K562 (cell line): Measurements from ENCODE around the gene OR6S1. TPM values are rescaled to one million over a fixed set of nuclear protein-coding genes. Genes with fewer than 3 reads are reported as not detected.

ENCODE experiments used
- ATAC-seq: fragments of 200-7000 bp; cut with Tn5 transposase; 3 replicates; pipeline ENCODE4 v1.9.1; 2020; ENCODE audit warnings: moderate library complexity
- BruUV-seq: library from RNA; stranded (reverse); fragments of 400-500 nt; replicated peaks from 2 replicates; lab custom pipeline; 2021; lab: Mats Ljungman, UMichigan
- CTCF ChIA-PET: fragments of 300-600 bp; formaldehyde crosslinking; extraction: SDS; loops from one replicate; lab custom pipeline; 2021; ENCODE audit warnings: low intra/inter-chr PET ratio; lab: Yijun Ruan, JAX
- POLR2A ChIA-PET: fragments of 300-600, 350-650 bp; sonication (Branson Sonifier 250); formaldehyde crosslinking; extraction: SDS; loops from one replicate; lab custom pipeline; 2021; ENCODE audit warnings: antibody characterized with exemption, inconsistent platforms; lab: Yijun Ruan, JAX
- DNase-seq, 4 experiments: peaks; one replicate each; pipeline versions ENCODE4 v3.0.0 to v3.0.0-alpha.2; 2011 to 2018; ENCODE audit warnings: low spot score in 3 of 4, mixed read lengths in 3 of 4; ENCODE audit errors: extremely low read depth in 1 of 4
- FAIRE-seq: peaks from 2 replicates; lab custom pipeline; 2011; peaks lifted over from hg19 to GRCh38; lab: Jason Lieb, UNC
- H2AFZ ChIP-seq: 2 replicates; pipeline ENCODE4 v1.6.0; 2011; ENCODE audit warnings: low read depth, low read length, control low read depth, inconsistent platforms
- H3K27ac ChIP-seq: fragments of 200-600 bp; 3 replicates; pipeline ENCODE4 v1.8.0; 2011; ENCODE audit warnings: low read depth, mild to moderate bottlenecking, control low read depth, inconsistent platforms, low read length, moderate library complexity, mixed read lengths; ENCODE audit errors: extremely low read depth
- H3K27me3 ChIP-seq, 2 experiments: fragments of 300-600 bp in 1 of 2; 2 replicates in 1 of 2; 3 replicates in 1 of 2; pipeline versions ENCODE4 v1.6.0 to v1.8.0; 2011; ENCODE audit warnings: inconsistent platforms in 2 of 2, low read length in 2 of 2, mild to moderate bottlenecking in 1 of 2, mixed read lengths in 1 of 2, moderate library complexity in 1 of 2; ENCODE audit not compliant: control insufficient read depth in 2 of 2, insufficient read depth in 2 of 2
- H3K36me3 ChIP-seq: fragments of 300-600 bp; 3 replicates; pipeline ENCODE4 v1.8.0; 2011; ENCODE audit warnings: mild to moderate bottlenecking, low read length, inconsistent platforms; ENCODE audit not compliant: control insufficient read depth, insufficient read depth
- H3K4me1 ChIP-seq, 2 experiments: fragments of 200-600 bp in 1 of 2; replicated peaks in 1 of 2; 2 replicates in 1 of 2; 3 replicates in 1 of 2; pipeline versions ENCODE4 v1.5.1 to v1.8.0; 2011; ENCODE audit warnings: inconsistent platforms in 2 of 2, low read length in 2 of 2, mild to moderate bottlenecking in 1 of 2, mixed read lengths in 1 of 2, moderate library complexity in 1 of 2; ENCODE audit not compliant: control insufficient read depth in 2 of 2, insufficient read depth in 2 of 2
- H3K4me2 ChIP-seq: 2 replicates; pipeline ENCODE4 v1.6.1; 2011; ENCODE audit warnings: low read length, control low read depth, inconsistent platforms, mixed read lengths; ENCODE audit not compliant: insufficient read depth
- H3K4me3 ChIP-seq: fragments of 200-600 bp; sonication (generic), shearing (Covaris generic); 2 replicates; pipeline ENCODE4 v1.5.1; 2016; ENCODE audit warnings: control low read depth, inconsistent platforms
- H3K79me2 ChIP-seq: fragments of 200-600 bp; 3 replicates; pipeline ENCODE4 v1.8.0; 2011; ENCODE audit warnings: low read length, inconsistent platforms; ENCODE audit not compliant: control insufficient read depth, insufficient read depth
- H3K9ac ChIP-seq, 2 experiments: 2 replicates each; pipeline versions ENCODE4 v1.6.0 to v1.6.1; 2011; ENCODE audit warnings: low read depth in 2 of 2, low read length in 2 of 2, control low read depth in 1 of 2, inconsistent platforms in 1 of 2, mild to moderate bottlenecking in 1 of 2, mixed read lengths in 1 of 2; ENCODE audit not compliant: insufficient read depth in 1 of 2
- H3K9me1 ChIP-seq: one replicate; pipeline ENCODE4 v1.6.0; 2011; ENCODE audit warnings: inconsistent platforms, mild to moderate bottlenecking, low read length, moderate library complexity; ENCODE audit not compliant: control insufficient read depth, insufficient read depth
- H3K9me3 ChIP-seq: replicated peaks from 2 replicates; pipeline ENCODE4 v1.5.1; 2011; ENCODE audit warnings: low read depth, low read length, inconsistent platforms; ENCODE audit not compliant: control insufficient read depth, insufficient read depth
- H4K20me1 ChIP-seq: replicated peaks from 2 replicates; pipeline ENCODE4 v1.6.1; 2011; ENCODE audit warnings: low read length, inconsistent platforms, mixed read lengths; ENCODE audit not compliant: control insufficient read depth, insufficient read depth
- CEBPB ChIP-seq: fragments of 450-650 bp; IDR thresholded peaks from 2 replicates; pipeline ENCODE4 v1.6.1; 2016; ENCODE audit warnings: missing genetic modification characterization, missing compliant biosample characterization
- CHAMP1 ChIP-seq: fragments of 450-650 bp; IDR thresholded peaks from 2 replicates; pipeline ENCODE4 v1.6.1; 2016; ENCODE audit warnings: mild to moderate bottlenecking
- LCOR ChIP-seq: sonication (generic); formaldehyde crosslinking; IDR thresholded peaks from 2 replicates; pipeline ENCODE4 v1.8.0; 2022; ENCODE audit warnings: mild to moderate bottlenecking, missing genetic modification reagents
- WGBS: fragments of 100-300 bp; shearing (Covaris generic); methylation state at CpG from one replicate; pipeline ENCODE4 v1.1.6; 2016; ENCODE audit warnings: low coverage, mixed read lengths; ENCODE audit not compliant: insufficient coverage; ENCODE audit errors: missing lambda C conversion rate; 5-methylcytosine and 5-hydroxymethylcytosine counted together
- in situ Hi-C: fragments of 300-500 bp; cut with MboI; formaldehyde crosslinking; loops from 4 replicates; pipeline ENCODE4 v1.15.0; 2018; ENCODE audit warnings: inconsistent platforms, mixed read lengths
- intact Hi-C: fragments of 100-400 bp; cut with micrococcal nuclease; formaldehyde crosslinking; loops from 2 replicates; pipeline ENCODE4 v1.14.2; 2022
- polyA plus RNA-seq, 8 experiments: library from polyadenylated mRNA; depleted of rRNA in 4 of 8; stranded (reverse) in 5 of 8; unstranded in 3 of 8; fragments of >200 nt; fragmentation: Nextera tagmentation in 2 of 8; fragmentation: Illumina TruSeq in 1 of 8; extraction: Ambion mirVana in 2 of 8; extraction: Trizol in 1 of 8; gene quantifications; 2 replicates each; pipeline versions ENCODE4 v1.2.1 to v1.2.3, GENCODE V29; 2011 to 2014; ENCODE audit warnings: inconsistent platforms in 1 of 8, missing spikeins in 1 of 8
- total RNA-seq, 7 experiments: library from RNA; depleted of rRNA in 6 of 7; stranded (reverse); fragments of >200 nt in 6 of 7; fragmentation: Illumina TruSeq in 2 of 7; extraction: Trizol in 2 of 7; gene quantifications; 2 replicates each; pipeline versions ENCODE4 v1.2.1 to v1.2.3, GENCODE V29; 2011 to 2021; ENCODE audit warnings: low replicate concordance in 1 of 7

Gene OR6S1
- total and polyA plus RNA-seq, 9 of the 15 experiments (the other 6 are each of a cell fraction or from before 2014, with no cell fraction given), result not detected

DNA sequence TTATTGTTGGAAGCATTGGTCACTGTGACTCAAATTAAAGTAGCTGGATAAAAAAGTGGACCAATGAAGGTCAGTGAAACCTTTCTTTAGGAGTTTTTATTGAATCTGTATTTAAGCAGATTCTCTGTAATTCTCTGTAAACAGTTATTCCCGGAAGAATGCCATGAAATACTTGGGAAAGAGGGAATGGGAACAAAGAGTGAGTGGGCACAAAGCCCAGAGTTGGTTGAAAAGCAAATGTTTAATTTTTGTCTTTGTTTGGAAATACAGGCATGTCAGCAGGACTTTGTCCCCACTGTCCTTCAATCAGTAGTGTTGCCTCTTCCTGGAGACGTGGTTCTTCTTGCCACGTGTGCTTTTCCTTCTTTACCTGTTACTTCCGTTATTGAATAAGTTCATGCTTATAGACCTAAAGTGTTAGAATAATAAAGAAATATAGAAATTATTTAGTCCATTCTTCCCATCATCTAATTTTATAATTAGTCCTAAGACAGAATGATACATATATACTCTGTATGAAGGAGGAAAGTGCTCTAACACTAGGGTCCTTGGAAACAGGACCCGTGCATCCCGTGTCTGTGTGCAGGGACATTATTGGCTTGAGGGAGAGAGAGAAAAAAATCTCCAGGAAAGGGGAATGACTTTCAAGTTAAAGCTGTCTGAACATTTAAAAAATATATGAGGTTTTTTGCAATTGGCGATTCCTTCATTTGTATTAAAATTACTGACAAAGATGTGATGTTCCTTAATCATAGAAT lies 45.1 kb upstream of the OR6S1 start:
- ATAC-seq, result no peak
- no TSS peak for BruUV-seq
- H3K9ac ChIP-seq, result no peak overlapping the region
- H4K20me1 ChIP-seq, result peaks cover 6% of the 10 kb centered on the region; the same call in 1 of the 2 replicates
- no peaks in the 10 kb centered on the region for H3K79me2 ChIP-seq
- DNase-seq, result no peak
- CTCF ChIA-PET, result no interaction called here
- FAIRE-seq, result no peak
- no peak for TF ChIP-seq LCOR (CRISPR knock-in tag)
- POLR2A ChIA-PET, result no interaction called here
- no peaks in the 10 kb centered on the region for H3K9me3 ChIP-seq
- intact Hi-C loops (no loop called here), in situ Hi-C loops (no loop called here)
- no peaks in the 10 kb centered on the region for H3K27me3 ChIP-seq
- H3K36me3 ChIP-seq, result no peaks in the 10 kb centered on the region
- 41% methylated on average over 7 of the region's 7 CpGs for WGBS
- H3K4me2 ChIP-seq, result no peak overlapping the region
- no peak overlapping the region for H3K4me3 ChIP-seq
- no peak overlapping the region for H3K27ac ChIP-seq
- no peaks in the 10 kb centered on the region for H3K9me1 ChIP-seq
- H2AFZ ChIP-seq, result peak overlapping the region; percentile 9; the same call in 1 of the 2 replicates
- H3K4me1 ChIP-seq, result peaks cover 3 to 13% of the 10 kb centered on the region in 2 experiments; a peak in 2 of 5 replicates

GRCh38 chr14:20684662-20685456 lies 43.4 kb upstream of the OR6S1 start:
- DNase-seq (peak in 1 of 4 experiments; percentile 19), FAIRE-seq (no peak), ATAC-seq (no peak)
- no peaks in the 10 kb centered on the region for H3K9me3 ChIP-seq
- H3K4me1 ChIP-seq, result peaks cover 7 to 13% of the 10 kb centered on the region in 2 experiments; a peak in 3 of 5 replicates
- peak overlapping the region; percentile 75 for H3K4me3 ChIP-seq
- BruUV-seq, result no TSS peak
- H3K27ac ChIP-seq, result no peak overlapping the region; the same call in 2 of the 3 replicates
- H3K36me3 ChIP-seq, result no peaks in the 10 kb centered on the region
- H3K9me1 ChIP-seq, result no peaks in the 10 kb centered on the region
- H3K4me2 ChIP-seq, result peak overlapping the region; percentile 94
- CTCF ChIA-PET, result interaction anchor here (0.7 kb wide), 1 partner anchor 411 kb away, joined by 3 read pairs; no protein-coding TSS in a partner anchor
- H3K27me3 ChIP-seq, result no peaks in the 10 kb centered on the region
- POLR2A ChIA-PET, result interaction anchor here (0.6 kb wide), 2 partner anchors 64 to 316 kb away, joined by 3 read pairs; no protein-coding TSS in a partner anchor
- peaks cover 9% of the 10 kb centered on the region; the same call in 1 of the 2 replicates for H4K20me1 ChIP-seq
- TF ChIP-seq CEBPB (peak; percentile 37; the same call in 1 of the 2 replicates), CHAMP1 (no peak)
- intact Hi-C loops (loop anchor here (1.0 to 5.0 kb wide), 2 partner anchors 72 to 343 kb away; partner anchors contain the start of gene PARP2), in situ Hi-C loops (loop anchor here (5.0 kb wide), 1 partner anchor 53 kb away; no protein-coding TSS in a partner anchor)
- H3K79me2 ChIP-seq, result no peaks in the 10 kb centered on the region
- WGBS, result 27% methylated on average over 19 of the region's 22 CpGs
- H2AFZ ChIP-seq, result peak overlapping the region; percentile 91
- H3K9ac ChIP-seq, result peak overlapping the region; percentile 74 to 90; a peak in 3 of 4 replicates
